ENCODE data around the gene ALAD.
A peak's percentile ranks its signal among the peaks of the same experiment; 100 is the strongest.
"Not testable (repeated sequence)": the region's sequence is repeated elsewhere in the genome, so short reads cannot be mapped to it uniquely, and the experiment has no call there.

Gene ALAD

DNA sequence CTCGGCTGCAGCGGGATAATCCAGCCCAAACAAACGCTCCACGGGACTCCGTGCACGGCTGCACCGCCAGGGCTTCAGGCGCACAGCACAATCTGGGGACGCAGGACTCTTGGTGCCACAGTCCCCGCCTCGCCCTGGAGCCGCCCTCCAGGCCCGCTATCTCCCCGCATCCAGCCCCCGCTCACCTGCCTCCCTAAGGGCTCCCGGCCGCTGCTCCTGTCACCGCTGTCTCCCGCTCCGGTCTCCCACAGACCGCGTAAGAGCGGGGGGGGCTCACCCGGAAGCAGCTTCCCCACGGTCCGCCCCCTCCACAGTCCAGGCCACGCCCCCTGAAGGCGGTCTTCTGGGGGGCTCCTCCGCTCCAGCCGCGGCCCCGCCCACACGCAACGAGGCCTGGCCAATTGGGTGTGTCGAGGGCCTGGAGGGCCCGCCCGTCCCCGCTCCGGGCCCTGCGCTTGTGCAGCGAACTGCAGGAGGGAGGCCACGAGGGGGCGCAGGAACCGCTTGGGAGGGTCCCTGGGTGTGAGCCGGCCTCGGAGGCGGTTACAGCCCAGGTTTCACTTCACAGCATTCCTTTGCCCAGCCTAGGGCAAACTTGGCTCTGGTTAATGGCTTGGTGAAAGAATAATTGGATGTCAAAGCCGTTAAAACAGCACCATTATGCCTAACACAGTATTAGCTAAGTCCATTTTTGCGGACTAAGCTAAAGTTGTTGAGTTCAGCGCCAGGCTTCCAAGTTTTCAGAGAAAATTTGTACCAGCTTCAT, at the start of gene ALAD:
TSS of gene ALAD (minus strand) at position 258 of the 766 bp plus-strand sequence. CDS start 7,725 bp downstream, outside the sequence.
- DNase-seq, result peak; percentile 96 to 97

GRCh38 chr9:113449376-113449775, 48.3 kb upstream of the ALAD start:
- no peak for DNase-seq

- peak; percentile 36 to 38 for DNase-seq
Measured at GRCh38 chr9:113446323-113446740, 45.2 kb upstream of the ALAD start.

GRCh38 chr9:113444736-113445135, 43.7 kb upstream of the ALAD start:
- no peak for DNase-seq

GRCh38 chr9:113437716-113438115, 36.6 kb upstream of the ALAD start:
- DNase-seq, result not testable (repeated sequence)

GRCh38 chr9:113436728-113437515, 35.8 kb upstream of the ALAD start:
- no peak for DNase-seq

DNA sequence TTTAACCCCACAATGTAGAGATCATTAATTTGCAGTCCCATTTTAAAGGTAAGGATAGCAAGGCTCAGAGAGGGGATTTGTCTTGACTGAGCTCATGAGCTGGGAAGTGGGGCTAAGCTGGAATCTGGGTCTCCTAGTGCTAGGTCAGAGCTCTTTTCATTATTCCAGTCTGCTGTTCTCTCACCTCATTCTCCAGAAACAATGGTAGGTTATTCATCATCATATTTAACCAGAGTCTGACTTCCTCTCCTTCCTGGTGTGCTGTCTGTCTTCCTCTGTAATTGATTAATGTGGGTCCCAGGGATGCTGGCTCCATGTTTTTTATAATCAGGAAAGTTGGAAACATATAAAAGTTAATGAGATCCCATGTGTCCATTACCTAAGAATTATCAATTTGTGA, 30.1 kb upstream of the ALAD start:
- no peak for DNase-seq

GRCh38 chr9:113428062-113428615, 27.1 kb upstream of the ALAD start:
- DNase-seq, result no peak

- no peak for DNase-seq
Measured at GRCh38 chr9:113427629-113428028, 26.5 kb upstream of the ALAD start.

- DNase-seq, result no peak
Measured at GRCh38 chr9:113426701-113427100, 25.6 kb upstream of the ALAD start.

DNA sequence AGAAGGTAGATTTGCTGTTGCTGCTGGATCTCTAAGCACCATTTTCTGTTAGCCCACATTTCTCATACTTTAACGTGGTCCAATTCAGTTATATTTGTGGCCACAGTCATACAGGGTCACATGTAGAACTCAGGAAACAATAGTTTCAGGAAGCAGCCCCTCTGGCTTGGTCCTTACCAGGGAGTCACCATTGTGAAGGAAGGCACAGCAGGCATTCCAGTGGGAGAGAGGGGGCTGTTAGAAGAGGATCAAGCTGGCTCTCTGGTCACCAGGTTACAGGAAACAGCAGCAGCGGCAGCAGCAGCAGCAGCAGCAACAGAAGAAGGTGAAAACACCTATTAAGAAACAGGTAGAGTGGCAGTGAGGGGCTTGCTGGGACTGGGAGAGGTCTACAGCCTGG, 24.0 kb upstream of the ALAD start:
- no peak for DNase-seq

GRCh38 chr9:113421726-113422125, 20.6 kb upstream of the ALAD start:
- no peak for DNase-seq

DNA sequence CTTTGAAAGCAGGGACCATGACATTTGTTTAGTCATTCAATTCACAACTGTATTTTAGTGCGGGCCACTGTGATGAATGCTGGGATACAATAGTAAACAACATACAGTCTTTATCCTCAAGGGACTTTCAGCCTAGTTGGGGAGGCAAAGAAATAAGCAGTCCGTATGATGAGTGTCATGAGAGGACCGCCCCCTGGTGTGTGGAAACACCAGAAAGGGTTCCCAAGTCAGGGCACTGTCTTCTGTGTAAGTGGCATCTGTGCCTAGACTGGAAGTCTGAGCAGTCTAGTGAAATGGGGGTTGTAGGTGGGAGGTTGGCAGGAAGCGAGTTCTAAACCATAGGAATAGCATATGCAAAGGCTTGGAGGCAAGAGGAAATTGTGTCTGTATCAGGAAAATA, 16.3 kb upstream of the ALAD start:
- no peak for DNase-seq

- no peak for DNase-seq
Measured at GRCh38 chr9:113416149-113416721, 15.2 kb upstream of the ALAD start.

DNA sequence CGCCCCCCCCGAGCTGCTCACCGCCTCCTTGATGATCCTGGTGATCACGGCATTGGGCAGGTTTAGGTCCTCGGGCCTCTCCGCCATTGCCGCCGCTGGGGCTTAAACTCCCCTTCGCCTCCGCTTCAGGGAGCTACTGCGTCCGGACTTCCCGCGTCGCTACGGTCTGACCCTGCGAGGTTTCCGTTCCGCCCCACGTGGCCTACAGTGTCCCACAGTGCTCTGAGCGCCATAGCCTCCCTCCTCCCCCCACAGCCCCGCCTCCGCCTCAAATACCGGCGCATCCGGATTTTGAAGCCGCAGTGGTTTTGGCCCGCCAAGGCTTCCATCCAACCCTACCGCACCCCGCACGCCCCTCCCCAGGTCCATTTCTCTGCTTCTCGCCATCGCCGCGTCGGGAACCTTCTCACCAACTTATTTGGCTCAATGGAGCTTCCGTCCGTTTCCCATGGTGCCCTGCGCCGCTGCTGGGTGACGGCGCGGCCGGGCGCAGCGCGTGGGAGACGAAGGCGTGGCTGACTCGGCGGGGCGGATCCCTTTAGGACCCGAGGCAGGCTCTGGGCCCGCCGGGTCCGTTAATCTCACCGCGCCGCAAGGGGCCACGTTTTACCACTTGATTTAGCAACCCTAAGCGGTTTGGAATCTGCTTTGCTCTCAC, 9.3 kb upstream of the ALAD start, which contains the start of the genes C9orf43 and POLE3:
TSS of gene C9orf43 (plus strand) at position 541 of the 658 bp plus-strand sequence. CDS start 2,747 bp downstream, outside the sequence.
TSS of gene POLE3 (minus strand) at position 469 of the 658 bp plus-strand sequence. CDS start at position 87, 382 bp downstream.
- peak; percentile 96 to 97 for DNase-seq

DNA sequence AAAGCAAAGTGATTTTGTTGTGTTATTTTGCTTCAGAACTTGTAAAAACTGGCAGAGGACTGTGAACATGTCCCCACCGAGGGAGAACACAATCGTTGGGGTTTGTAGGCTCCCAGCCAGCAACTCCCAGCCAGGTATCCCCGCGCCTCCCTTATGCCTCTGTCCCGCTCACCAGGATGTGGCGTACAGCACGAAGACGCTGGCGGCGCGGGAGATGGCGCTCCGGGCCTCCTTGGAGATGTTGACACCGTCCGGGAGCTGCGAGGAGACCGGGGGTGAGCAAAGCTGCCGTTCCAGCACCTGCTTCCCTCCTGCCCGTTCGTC, 8.8 kb upstream of the ALAD start:
- DNase-seq, result no peak

DNA sequence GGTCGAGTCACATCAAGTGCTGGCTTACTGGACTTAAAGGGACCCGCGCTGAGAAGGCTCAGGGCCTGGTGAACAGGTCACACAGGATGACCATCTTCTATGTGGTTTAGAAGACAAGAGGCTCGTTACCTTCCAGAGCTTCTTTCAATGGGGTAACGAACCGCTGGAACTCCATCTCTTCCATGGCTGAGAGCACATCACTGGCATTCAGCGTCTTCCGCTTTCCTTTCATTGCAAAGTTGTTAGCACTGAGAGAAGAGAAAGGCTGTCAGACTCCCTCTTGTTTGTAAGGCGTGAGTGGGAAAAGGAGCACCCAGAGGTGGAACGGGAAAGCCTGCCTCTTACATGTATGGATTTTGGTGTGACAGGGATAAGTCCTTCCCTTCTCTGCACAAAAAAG, 8.4 kb upstream of the ALAD start:
- no peak for DNase-seq

DNA sequence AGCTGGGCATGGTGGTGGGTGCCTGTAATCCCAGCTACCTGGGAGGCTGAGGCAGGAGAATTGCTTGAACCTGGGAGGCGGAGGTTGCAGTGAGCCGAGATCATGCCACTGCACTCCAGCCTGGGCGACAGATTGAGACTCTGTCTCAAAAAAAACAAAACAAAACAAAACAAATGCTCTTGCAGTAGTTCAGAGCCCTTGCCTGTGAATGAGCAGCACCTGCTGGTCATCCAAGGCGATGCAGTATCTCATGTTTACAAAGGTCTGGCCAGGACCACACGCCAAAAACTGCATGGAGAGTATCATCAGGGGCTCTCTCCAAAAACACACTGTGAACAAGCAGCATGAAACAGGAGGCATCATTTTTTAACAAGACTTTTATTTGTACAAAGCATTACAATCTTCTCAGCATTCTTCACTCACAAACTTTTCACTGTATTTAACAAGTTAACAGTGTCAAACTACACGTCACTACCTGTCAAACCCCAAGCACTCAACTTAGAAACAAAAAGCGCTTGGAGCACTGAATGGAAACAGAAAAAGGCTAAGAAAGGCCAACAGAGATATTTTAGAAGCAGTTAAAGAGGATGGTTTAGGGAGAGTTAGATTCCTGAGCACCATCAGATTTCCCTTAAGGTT, 5.9 kb upstream of the ALAD start:
- DNase-seq, result peak; percentile 58 to 61

DNA sequence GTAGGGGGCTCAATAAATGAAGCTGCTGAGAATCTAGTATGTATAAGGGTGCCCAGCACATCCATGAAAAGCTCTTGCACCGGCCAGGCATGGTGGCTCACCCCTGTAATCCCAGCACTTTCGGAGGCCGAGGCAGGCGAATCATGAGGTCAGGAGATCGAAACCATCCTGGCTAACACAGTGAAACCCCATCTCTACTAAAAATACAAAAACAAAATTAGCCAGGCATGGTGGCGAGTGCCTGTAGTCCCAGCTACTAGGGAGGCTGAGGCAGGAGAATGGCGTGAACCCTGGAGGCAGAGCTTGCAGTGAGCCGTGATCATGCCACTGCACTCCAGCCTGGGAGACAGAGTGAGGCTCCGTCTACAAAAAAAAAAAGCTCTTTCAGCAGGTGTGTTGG, 5.3 kb upstream of the ALAD start:
- not testable (repeated sequence) for DNase-seq

DNA sequence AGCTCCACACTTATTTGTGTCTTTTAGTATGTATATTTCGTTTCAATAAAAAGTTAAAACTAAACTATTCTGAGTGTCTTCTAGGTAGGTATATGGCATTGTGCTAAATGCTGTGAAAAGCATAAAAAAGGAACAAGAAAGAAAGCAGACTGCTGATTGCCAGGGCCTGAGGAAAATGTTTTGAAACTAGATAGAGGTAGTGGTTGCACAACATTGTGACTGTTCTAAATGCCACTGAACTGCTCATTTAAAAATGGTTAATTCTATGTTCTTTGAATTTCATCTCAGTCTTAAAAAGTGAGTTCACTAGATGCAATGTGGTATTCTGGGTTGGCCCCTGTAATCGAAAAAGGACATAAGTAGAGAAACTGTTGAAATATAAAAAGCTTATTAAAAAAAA, 2.6 kb upstream of the ALAD start:
- no peak for DNase-seq

- no peak for DNase-seq
Measured at GRCh38 chr9:113399646-113400200, 1.4 kb downstream of the ALAD start.

- DNase-seq, result no peak
Measured at GRCh38 chr9:113398796-113399195, 2.3 kb downstream of the ALAD start.

Measured in SHP77 (cell line).